GM06990 (cell line): ENCODE data around the gene NRCAM.

ENCODE experiments used
- DNase-seq: peaks from one replicate; pipeline ENCODE4 v3.0.0-alpha.2; 2011; ENCODE audit not compliant: insufficient read length; ENCODE audit errors: extremely low read depth
- H3K27me3 ChIP-seq: replicated peaks from 2 replicates; pipeline ENCODE4 v1.6.0; 2011; ENCODE audit warnings: low read length; ENCODE audit not compliant: control insufficient read depth, insufficient read depth
- H3K36me3 ChIP-seq: 2 replicates; pipeline ENCODE4 v1.5.1; 2011; ENCODE audit warnings: low read length; ENCODE audit not compliant: control insufficient read depth, insufficient read depth
- H3K4me3 ChIP-seq: replicated peaks from 2 replicates; pipeline ENCODE4 v1.5.1; 2011; ENCODE audit warnings: low read depth, mild to moderate bottlenecking, control low read depth, low read length
- CTCF ChIP-seq: IDR thresholded peaks from 2 replicates; pipeline ENCODE4 v1.5.1; 2011; ENCODE audit warnings: low read length, control low read depth, mild to moderate bottlenecking, inconsistent platforms; ENCODE audit not compliant: insufficient read depth, poor library complexity, severe bottlenecking

Gene NRCAM

DNA sequence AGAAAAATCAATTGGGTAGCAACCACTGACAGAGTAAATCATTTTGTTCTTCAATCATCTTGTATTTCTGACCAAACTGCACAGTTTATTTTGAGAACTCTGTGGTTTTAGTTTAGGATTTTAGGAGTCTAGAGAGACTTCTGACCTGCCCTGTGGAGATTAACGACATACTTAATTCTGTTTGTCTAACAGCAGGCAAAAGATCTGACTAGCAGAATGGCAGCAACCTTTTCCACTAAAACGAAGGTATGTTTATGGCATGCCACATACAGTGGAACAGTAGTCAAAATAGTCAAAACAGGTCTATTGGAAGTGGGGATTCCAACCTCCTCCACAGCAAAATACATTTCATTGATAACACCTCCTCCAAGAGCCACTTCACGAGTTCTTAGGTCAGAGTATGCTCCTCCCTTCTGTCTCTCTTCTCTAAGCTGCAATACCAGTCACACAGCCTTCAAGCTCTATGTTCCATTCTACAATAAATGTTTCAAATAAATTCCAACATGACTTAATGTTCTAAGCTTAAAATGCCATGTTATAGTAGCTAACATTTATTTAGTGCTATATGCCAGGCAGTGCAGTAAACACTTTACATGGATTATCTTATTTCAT is 34.4 kb downstream of the NRCAM start:
- H3K36me3 ChIP-seq, result no peaks in the 10 kb centered on the region
- no peak for TF ChIP-seq CTCF
- no peaks in the 10 kb centered on the region for H3K27me3 ChIP-seq
- no peak for DNase-seq
- H3K4me3 ChIP-seq, result no peak overlapping the region

DNA sequence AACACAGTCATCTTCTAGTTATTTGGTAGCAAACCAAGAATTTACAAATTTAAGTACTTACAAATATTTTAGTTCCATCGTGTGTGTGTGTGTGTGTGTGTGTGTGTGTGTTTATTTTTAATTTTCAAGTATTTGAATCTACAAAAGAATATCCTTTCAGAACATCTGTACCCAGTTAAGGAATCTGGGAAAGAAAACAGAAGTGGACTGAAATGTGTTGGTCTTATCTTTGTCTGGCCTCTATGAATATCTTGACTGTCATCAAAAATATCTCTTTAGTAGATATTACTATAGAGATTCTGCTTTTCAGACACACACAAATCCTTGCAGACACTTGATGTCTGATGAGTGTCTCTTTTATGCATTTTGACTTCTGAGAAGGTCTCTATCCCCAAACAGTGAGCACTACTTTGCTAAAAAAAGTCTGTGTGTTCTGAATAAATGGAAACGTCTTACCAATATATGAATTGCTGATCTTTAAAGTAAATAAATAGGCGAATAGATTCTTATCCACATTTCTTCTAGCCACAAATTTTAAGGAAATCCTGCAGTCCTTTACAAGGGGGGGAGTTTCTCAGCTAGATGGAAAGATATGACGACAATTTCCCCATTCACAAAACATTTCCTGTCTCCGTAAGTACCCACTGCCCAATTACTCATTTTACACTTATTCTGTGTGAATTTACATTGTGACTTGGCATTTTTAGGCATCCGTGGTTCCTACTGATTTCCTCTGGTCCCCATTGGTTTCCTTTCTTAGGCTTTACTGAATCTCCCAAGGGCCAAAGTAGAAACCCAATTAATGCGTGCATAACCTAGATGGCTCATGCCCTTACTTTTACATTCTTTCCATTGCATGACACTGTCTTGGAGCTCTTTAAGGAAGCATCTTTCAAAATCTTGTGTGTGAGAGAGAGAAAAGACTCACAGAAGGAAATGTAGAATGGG is 36.0 kb downstream of the NRCAM start:
- H3K4me3 ChIP-seq, result no peak overlapping the region
- H3K27me3 ChIP-seq, result no peaks in the 10 kb centered on the region
- peak; percentile 43 for DNase-seq
- H3K36me3 ChIP-seq, result no peaks in the 10 kb centered on the region
- TF ChIP-seq CTCF, result no peak

DNA sequence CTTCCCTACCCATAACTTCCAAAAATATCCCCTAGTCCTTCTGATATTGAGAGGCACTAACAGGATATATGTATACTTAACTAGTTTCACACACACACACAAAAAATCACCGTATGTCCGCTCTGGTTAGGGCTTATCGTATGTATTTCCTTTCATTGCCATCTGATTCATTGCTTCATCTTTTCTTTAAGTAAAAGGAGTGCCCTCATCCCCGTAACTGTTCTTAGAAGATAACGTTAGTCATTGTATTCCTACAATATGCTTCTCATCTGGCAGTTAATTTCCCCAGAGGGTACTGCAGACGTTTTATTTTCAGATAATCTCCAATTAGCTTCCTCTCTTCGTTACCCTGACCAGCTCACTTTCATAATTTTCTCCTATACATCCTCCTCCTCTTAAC is 37.3 kb downstream of the NRCAM start:
- H3K27me3 ChIP-seq, result no peaks in the 10 kb centered on the region
- TF ChIP-seq CTCF, result no peak
- H3K4me3 ChIP-seq, result no peak overlapping the region

GRCh38 chr7:108417926-108418325 is 38.3 kb downstream of the NRCAM start:
- no peaks in the 10 kb centered on the region; the same call in 1 of the 2 replicates for H3K27me3 ChIP-seq
- no peak for DNase-seq
- H3K4me3 ChIP-seq, result no peak overlapping the region
- H3K36me3 ChIP-seq, result no peaks in the 10 kb centered on the region
- no peak for TF ChIP-seq CTCF

More for the DNA sequence above, 37.3 kb downstream of the NRCAM start:
- no peak for DNase-seq
- no peaks in the 10 kb centered on the region for H3K36me3 ChIP-seq

GRCh38 chr7:108417144-108417543 is 39.1 kb downstream of the NRCAM start:
- DNase-seq, result no peak
- H3K27me3 ChIP-seq, result no peaks in the 10 kb centered on the region; the same call in 1 of the 2 replicates
- no peak for TF ChIP-seq CTCF
- no peak overlapping the region for H3K4me3 ChIP-seq
- no peaks in the 10 kb centered on the region for H3K36me3 ChIP-seq
